HEK293 (cell line): ENCODE data around the gene ZNF608.
A peak's percentile ranks its signal among the peaks of the same experiment; 100 is the strongest.

ENCODE experiments used
- BCL11B ChIP-seq: fragments of 450-650 bp; formaldehyde crosslinking; IDR thresholded peaks from 2 replicates; pipeline ENCODE4 v1.5.1; 2016; ENCODE audit warnings: low read depth, missing biosample characterization, missing genetic modification characterization
- FEZF1 ChIP-seq: fragments of 450-650 bp; formaldehyde crosslinking; IDR thresholded peaks from 2 replicates; pipeline ENCODE4 v1.5.1; 2016; ENCODE audit warnings: missing biosample characterization, missing genetic modification characterization
- GFI1B ChIP-seq: fragments of 450-650 bp; formaldehyde crosslinking; IDR thresholded peaks from 2 replicates; pipeline ENCODE4 v1.5.1; 2016; ENCODE audit warnings: missing biosample characterization, missing genetic modification characterization
- PRDM1 ChIP-seq: fragments of 450-650 bp; formaldehyde crosslinking; IDR thresholded peaks from 2 replicates; pipeline ENCODE4; 2016; ENCODE audit warnings: missing biosample characterization, missing genetic modification characterization
- SALL2 ChIP-seq: fragments of 450-650 bp; formaldehyde crosslinking; IDR thresholded peaks from 2 replicates; pipeline ENCODE4 v1.5.0; 2017; ENCODE audit warnings: missing biosample characterization, mild to moderate bottlenecking, missing genetic modification characterization, borderline replicate concordance
- SP7 ChIP-seq: fragments of 450-650 bp; formaldehyde crosslinking; IDR thresholded peaks from 2 replicates; pipeline ENCODE4 v1.5.1; 2016; ENCODE audit warnings: missing biosample characterization, missing genetic modification characterization
- ZBTB17 ChIP-seq: fragments of 450-650 bp; formaldehyde crosslinking; IDR thresholded peaks from 2 replicates; pipeline ENCODE4 v1.5.1; 2016; ENCODE audit warnings: missing biosample characterization, missing genetic modification characterization
- ZNF157 ChIP-seq: fragments of 450-650 bp; formaldehyde crosslinking; IDR thresholded peaks from 2 replicates; pipeline ENCODE4 v1.5.1; 2016; ENCODE audit warnings: missing biosample characterization, missing genetic modification characterization
- ZNF174 ChIP-seq: fragments of 450-650 bp; formaldehyde crosslinking; IDR thresholded peaks from 2 replicates; pipeline ENCODE4 v1.5.0; 2017; ENCODE audit warnings: missing biosample characterization, mild to moderate bottlenecking, missing genetic modification characterization
- ZNF274 ChIP-seq, 2 experiments: fragments of 200-500 bp in 1 of 2; fragments of 450-650 bp in 1 of 2; sonication (Bioruptor generic) in 1 of 2; formaldehyde crosslinking in 1 of 2; IDR thresholded peaks; 2 replicates each; pipeline versions ENCODE4 v1.5.1 to v1.6.1; 2014 to 2016; ENCODE audit warnings: borderline replicate concordance in 1 of 2, inconsistent platforms in 1 of 2, low read length in 1 of 2, missing biosample characterization in 1 of 2, missing genetic modification characterization in 1 of 2
- ZNF354C ChIP-seq: fragments of 450-650 bp; formaldehyde crosslinking; IDR thresholded peaks from 2 replicates; pipeline ENCODE4 v1.5.1; 2016; ENCODE audit warnings: missing biosample characterization, missing genetic modification characterization, low read depth, borderline replicate concordance
- ZNF473 ChIP-seq: fragments of 450-650 bp; formaldehyde crosslinking; IDR thresholded peaks from 2 replicates; pipeline ENCODE4 v1.5.1; 2017; ENCODE audit warnings: missing biosample characterization, missing genetic modification characterization
- ZNF510 ChIP-seq: fragments of 450-650 bp; formaldehyde crosslinking; IDR thresholded peaks from 2 replicates; pipeline ENCODE4 v1.5.1; 2018; ENCODE audit warnings: mild to moderate bottlenecking, missing genetic modification characterization, missing biosample characterization; ENCODE audit not compliant: insufficient replicate concordance
- ZNF548 ChIP-seq: fragments of 450-650 bp; formaldehyde crosslinking; IDR thresholded peaks from 2 replicates; pipeline ENCODE4 v1.5.1; 2016; ENCODE audit warnings: missing biosample characterization, missing genetic modification characterization
- ZNF654 ChIP-seq: fragments of 450-650 bp; formaldehyde crosslinking; IDR thresholded peaks from 2 replicates; pipeline ENCODE4 v1.5.1; 2016; ENCODE audit warnings: low read depth, missing biosample characterization, missing genetic modification characterization
- ZNF777 ChIP-seq: fragments of 450-650 bp; formaldehyde crosslinking; IDR thresholded peaks from 2 replicates; pipeline ENCODE4 v1.5.1; 2017; ENCODE audit warnings: missing biosample characterization, missing genetic modification characterization, borderline replicate concordance
- ZNF785 ChIP-seq: fragments of 450-650 bp; formaldehyde crosslinking; IDR thresholded peaks from 2 replicates; pipeline ENCODE4 v1.5.1; 2016; ENCODE audit warnings: missing biosample characterization, missing genetic modification characterization
- ZSCAN16 ChIP-seq: fragments of 450-650 bp; formaldehyde crosslinking; IDR thresholded peaks from 2 replicates; pipeline ENCODE4 v1.5.1; 2016; ENCODE audit warnings: missing biosample characterization, missing genetic modification characterization
- TF ChIP-seq, protein P1 (sequence below): fragments of 450-650 bp; formaldehyde crosslinking; IDR thresholded peaks from 2 replicates; pipeline ENCODE4 v1.5.1; 2016; ENCODE audit warnings: missing biosample characterization, missing genetic modification characterization
- TF ChIP-seq, protein P2 (sequence below): fragments of 450-650 bp; formaldehyde crosslinking; IDR thresholded peaks from 2 replicates; pipeline ENCODE4 v1.5.1; 2016; ENCODE audit warnings: missing biosample characterization, missing genetic modification characterization
- TF ChIP-seq, protein P3 (sequence below): fragments of 450-650 bp; formaldehyde crosslinking; conservative IDR thresholded peaks from 2 replicates; pipeline ENCODE4 v1.5.1; 2016; ENCODE audit warnings: low read depth, missing biosample characterization, missing genetic modification characterization
- TF ChIP-seq, protein P4 (sequence below): fragments of 450-650 bp; formaldehyde crosslinking; IDR thresholded peaks from 2 replicates; pipeline ENCODE4 v1.5.1; 2016; ENCODE audit warnings: missing biosample characterization, missing genetic modification characterization
- TF ChIP-seq, protein P5 (sequence below): fragments of 450-650 bp; IDR thresholded peaks from 2 replicates; pipeline ENCODE4 v1.5.1; 2018; ENCODE audit warnings: missing biosample characterization, mild to moderate bottlenecking, missing genetic modification characterization
- TF ChIP-seq, protein P6 (sequence below): fragments of 450-650 bp; formaldehyde crosslinking; IDR thresholded peaks from 2 replicates; pipeline ENCODE4 v1.5.1; 2016; ENCODE audit warnings: missing biosample characterization, missing genetic modification characterization
- TF ChIP-seq, protein P7 (sequence below): fragments of 450-650 bp; formaldehyde crosslinking; IDR thresholded peaks from 2 replicates; pipeline ENCODE4 v1.5.1; 2016; ENCODE audit warnings: missing biosample characterization, missing genetic modification characterization

Gene ZNF608

DNA sequence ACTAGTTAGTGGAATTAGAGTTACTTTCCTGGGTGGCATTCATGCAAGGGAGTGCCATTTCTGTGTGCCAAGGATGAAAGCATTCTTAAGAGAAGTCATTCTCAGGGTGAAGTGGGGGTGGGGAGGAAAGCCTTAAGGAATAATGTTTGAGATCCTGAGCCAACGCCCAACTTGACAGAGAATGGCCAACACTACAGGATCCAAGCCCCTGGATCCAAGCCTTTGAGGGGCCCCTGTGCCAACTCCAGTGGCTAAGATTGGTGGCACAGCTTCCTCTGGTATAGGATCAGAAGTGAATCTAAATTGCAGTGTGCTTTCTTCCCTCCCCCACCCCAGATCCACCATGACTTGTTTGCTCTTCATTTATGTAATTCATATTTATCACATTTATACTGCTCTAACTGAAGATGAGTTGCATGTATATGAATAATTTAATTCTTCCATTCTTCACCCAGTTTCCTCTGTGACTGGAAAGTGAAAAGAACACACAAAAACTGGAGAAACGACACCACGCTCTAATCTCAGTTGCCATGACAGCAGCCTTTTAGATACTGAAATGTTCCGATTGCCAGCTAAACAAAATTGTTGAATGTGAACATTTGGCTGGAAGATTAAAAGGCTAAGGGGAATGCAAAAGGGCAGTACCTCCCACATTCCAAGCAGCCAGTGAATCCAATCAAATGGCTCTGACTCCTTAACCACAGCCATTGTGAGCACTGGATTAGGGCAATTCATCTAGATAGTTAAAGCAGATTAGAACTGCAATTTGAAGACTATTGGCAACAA lies 4.5 kb downstream of the ZNF608 start (continued):
- TF ChIP-seq, protein P1, sequence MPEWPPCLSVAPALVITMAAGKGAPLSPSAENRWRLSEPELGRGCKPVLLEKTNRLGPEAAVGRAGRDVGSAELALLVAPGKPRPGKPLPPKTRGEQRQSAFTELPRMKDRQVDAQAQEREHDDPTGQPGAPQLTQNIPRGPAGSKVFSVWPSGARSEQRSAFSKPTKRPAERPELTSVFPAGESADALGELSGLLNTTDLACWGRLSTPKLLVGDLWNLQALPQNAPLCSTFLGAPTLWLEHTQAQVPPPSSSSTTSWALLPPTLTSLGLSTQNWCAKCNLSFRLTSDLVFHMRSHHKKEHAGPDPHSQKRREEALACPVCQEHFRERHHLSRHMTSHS (tag by site-specific recombination), result no peak
- TF ChIP-seq, protein P2, sequence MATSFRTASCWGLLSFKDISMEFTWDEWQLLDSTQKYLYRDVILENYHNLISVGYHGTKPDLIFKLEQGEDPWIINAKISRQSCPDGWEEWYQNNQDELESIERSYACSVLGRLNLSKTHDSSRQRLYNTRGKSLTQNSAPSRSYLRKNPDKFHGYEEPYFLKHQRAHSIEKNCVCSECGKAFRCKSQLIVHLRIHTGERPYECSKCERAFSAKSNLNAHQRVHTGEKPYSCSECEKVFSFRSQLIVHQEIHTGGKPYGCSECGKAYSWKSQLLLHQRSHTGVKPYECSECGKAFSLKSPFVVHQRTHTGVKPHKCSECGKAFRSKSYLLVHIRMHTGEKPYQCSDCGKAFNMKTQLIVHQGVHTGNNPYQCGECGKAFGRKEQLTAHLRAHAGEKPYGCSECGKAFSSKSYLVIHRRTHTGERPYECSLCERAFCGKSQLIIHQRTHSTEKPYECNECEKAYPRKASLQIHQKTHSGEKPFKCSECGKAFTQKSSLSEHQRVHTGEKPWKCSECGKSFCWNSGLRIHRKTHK (tag by site-specific recombination), result no peak
- TF ChIP-seq, protein P3, sequence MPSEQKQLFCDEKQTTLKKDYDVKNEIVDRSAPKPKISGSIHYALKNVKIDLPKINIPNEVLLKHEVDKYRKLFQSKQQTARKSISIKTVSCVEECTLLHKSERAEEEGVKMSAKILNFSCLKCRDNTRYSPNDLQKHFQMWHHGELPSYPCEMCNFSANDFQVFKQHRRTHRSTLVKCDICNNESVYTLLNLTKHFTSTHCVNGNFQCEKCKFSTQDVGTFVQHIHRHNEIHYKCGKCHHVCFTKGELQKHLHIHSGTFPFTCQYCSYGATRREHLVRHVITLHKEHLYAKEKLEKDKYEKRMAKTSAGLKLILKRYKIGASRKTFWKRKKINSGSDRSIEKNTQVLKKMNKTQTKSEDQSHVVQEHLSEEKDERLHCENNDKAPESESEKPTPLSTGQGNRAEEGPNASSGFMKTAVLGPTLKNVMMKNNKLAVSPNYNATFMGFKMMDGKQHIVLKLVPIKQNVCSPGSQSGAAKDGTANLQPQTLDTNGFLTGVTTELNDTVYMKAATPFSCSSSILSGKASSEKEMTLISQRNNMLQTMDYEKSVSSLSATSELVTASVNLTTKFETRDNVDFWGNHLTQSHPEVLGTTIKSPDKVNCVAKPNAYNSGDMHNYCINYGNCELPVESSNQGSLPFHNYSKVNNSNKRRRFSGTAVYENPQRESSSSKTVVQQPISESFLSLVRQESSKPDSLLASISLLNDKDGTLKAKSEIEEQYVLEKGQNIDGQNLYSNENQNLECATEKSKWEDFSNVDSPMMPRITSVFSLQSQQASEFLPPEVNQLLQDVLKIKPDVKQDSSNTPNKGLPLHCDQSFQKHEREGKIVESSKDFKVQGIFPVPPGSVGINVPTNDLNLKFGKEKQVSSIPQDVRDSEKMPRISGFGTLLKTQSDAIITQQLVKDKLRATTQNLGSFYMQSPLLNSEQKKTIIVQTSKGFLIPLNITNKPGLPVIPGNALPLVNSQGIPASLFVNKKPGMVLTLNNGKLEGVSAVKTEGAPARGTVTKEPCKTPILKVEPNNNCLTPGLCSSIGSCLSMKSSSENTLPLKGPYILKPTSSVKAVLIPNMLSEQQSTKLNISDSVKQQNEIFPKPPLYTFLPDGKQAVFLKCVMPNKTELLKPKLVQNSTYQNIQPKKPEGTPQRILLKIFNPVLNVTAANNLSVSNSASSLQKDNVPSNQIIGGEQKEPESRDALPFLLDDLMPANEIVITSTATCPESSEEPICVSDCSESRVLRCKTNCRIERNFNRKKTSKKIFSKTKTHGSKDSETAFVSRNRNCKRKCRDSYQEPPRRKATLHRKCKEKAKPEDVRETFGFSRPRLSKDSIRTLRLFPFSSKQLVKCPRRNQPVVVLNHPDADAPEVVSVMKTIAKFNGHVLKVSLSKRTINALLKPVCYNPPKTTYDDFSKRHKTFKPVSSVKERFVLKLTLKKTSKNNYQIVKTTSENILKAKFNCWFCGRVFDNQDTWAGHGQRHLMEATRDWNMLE (tag by site-specific recombination), result no peak
- TF ChIP-seq ZNF510 (tag by site-specific recombination), result no peak
- no peak for TF ChIP-seq ZNF654
- TF ChIP-seq ZNF548, result no peak
- peak; percentile 96 for TF ChIP-seq SP7 (tag by site-specific recombination)
- 0 out of 2 replicates have a peak, but pooled peaks have one; percentile 63 for TF ChIP-seq PRDM1 (tag by site-specific recombination)
- no peak for TF ChIP-seq ZNF473 (tag by site-specific recombination)
- TF ChIP-seq, protein P4, sequence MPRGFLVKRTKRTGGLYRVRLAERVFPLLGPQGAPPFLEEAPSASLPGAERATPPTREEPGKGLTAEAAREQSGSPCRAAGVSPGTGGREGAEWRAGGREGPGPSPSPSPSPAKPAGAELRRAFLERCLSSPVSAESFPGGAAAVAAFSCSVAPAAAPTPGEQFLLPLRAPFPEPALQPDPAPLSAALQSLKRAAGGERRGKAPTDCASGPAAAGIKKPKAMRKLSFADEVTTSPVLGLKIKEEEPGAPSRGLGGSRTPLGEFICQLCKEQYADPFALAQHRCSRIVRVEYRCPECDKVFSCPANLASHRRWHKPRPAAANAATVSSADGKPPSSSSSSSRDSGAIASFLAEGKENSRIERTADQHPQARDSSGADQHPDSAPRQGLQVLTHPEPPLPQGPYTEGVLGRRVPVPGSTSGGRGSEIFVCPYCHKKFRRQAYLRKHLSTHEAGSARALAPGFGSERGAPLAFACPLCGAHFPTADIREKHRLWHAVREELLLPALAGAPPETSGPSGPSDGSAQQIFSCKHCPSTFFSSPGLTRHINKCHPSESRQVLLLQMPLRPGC (tag by site-specific recombination), result peak; percentile 99
- TF ChIP-seq, protein P5, sequence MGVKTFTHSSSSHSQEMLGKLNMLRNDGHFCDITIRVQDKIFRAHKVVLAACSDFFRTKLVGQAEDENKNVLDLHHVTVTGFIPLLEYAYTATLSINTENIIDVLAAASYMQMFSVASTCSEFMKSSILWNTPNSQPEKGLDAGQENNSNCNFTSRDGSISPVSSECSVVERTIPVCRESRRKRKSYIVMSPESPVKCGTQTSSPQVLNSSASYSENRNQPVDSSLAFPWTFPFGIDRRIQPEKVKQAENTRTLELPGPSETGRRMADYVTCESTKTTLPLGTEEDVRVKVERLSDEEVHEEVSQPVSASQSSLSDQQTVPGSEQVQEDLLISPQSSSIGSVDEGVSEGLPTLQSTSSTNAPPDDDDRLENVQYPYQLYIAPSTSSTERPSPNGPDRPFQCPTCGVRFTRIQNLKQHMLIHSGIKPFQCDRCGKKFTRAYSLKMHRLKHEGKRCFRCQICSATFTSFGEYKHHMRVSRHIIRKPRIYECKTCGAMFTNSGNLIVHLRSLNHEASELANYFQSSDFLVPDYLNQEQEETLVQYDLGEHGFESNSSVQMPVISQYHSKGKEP (tag by site-specific recombination), result peak; percentile 89
- TF ChIP-seq, protein P6, sequence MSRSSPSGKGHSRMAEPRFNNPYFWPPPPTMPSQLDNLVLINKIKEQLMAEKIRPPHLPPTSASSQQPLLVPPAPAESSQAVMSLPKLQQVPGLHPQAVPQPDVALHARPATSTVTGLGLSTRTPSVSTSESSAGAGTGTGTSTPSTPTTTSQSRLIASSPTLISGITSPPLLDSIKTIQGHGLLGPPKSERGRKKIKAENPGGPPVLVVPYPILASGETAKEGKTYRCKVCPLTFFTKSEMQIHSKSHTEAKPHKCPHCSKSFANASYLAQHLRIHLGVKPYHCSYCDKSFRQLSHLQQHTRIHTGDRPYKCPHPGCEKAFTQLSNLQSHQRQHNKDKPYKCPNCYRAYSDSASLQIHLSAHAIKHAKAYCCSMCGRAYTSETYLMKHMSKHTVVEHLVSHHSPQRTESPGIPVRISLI (tag by site-specific recombination), result no peak
- TF ChIP-seq ZNF354C (tag by site-specific recombination), result no peak
- TF ChIP-seq SALL2 (tag by site-specific recombination), result no peak
- TF ChIP-seq FEZF1 (tag by site-specific recombination), result peak; percentile 100
- TF ChIP-seq, protein P7, sequence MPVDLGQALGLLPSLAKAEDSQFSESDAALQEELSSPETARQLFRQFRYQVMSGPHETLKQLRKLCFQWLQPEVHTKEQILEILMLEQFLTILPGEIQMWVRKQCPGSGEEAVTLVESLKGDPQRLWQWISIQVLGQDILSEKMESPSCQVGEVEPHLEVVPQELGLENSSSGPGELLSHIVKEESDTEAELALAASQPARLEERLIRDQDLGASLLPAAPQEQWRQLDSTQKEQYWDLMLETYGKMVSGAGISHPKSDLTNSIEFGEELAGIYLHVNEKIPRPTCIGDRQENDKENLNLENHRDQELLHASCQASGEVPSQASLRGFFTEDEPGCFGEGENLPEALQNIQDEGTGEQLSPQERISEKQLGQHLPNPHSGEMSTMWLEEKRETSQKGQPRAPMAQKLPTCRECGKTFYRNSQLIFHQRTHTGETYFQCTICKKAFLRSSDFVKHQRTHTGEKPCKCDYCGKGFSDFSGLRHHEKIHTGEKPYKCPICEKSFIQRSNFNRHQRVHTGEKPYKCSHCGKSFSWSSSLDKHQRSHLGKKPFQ, result peak; percentile 76
- no peak for TF ChIP-seq ZNF274 (IDR thresholded peaks at IDR 0.05; ENCODE audit: low read length)
- no peak for TF ChIP-seq ZNF274 (tag by site-specific recombination; IDR thresholded peaks at IDR 0.05; ENCODE audit: borderline replicate concordance)
- TF ChIP-seq ZSCAN16 (tag by site-specific recombination), result peak; percentile 93
- TF ChIP-seq ZNF777, result no peak
- peak; percentile 84 for TF ChIP-seq ZBTB17
- TF ChIP-seq BCL11B, result peak; percentile 88
- no peak for TF ChIP-seq ZNF174 (tag by site-specific recombination)
- no peak for TF ChIP-seq ZNF785
- peak; percentile 91 for TF ChIP-seq GFI1B (tag by site-specific recombination)
- no peak for TF ChIP-seq ZNF157 (tag by site-specific recombination)
